Measurements from ENCODE around the gene TANC1.

DNA sequence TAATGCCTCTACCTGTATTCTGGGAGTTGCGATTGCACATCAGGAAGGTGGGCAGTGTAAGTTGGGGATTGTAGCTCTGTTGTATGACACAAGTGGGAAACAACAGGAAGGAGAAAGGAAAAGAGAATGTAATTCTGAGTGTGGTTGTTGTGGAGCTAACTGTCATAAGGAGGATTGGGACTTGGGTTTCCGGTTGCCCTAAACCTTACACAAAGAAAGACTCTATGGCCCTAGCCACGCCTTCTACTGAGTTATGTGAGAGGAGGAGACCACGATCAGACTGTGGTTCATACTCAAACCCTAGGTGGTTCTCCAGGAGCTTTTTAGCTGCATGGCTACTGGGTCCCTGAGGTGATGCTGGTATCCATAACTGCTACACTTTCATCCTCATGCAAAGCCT, 86.5 kb downstream of the TANC1 start:
- TF ChIP-seq, protein P1, sequence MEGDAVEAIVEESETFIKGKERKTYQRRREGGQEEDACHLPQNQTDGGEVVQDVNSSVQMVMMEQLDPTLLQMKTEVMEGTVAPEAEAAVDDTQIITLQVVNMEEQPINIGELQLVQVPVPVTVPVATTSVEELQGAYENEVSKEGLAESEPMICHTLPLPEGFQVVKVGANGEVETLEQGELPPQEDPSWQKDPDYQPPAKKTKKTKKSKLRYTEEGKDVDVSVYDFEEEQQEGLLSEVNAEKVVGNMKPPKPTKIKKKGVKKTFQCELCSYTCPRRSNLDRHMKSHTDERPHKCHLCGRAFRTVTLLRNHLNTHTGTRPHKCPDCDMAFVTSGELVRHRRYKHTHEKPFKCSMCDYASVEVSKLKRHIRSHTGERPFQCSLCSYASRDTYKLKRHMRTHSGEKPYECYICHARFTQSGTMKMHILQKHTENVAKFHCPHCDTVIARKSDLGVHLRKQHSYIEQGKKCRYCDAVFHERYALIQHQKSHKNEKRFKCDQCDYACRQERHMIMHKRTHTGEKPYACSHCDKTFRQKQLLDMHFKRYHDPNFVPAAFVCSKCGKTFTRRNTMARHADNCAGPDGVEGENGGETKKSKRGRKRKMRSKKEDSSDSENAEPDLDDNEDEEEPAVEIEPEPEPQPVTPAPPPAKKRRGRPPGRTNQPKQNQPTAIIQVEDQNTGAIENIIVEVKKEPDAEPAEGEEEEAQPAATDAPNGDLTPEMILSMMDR (conservative IDR thresholded peaks at IDR 0.05; ENCODE audit: low read depth in 2 of 2), result no peak
- TF ChIP-seq JUNB (IDR thresholded peaks at IDR 0.05; ENCODE audit: unreplicated experiment), result no peak
- TF ChIP-seq, protein P2, sequence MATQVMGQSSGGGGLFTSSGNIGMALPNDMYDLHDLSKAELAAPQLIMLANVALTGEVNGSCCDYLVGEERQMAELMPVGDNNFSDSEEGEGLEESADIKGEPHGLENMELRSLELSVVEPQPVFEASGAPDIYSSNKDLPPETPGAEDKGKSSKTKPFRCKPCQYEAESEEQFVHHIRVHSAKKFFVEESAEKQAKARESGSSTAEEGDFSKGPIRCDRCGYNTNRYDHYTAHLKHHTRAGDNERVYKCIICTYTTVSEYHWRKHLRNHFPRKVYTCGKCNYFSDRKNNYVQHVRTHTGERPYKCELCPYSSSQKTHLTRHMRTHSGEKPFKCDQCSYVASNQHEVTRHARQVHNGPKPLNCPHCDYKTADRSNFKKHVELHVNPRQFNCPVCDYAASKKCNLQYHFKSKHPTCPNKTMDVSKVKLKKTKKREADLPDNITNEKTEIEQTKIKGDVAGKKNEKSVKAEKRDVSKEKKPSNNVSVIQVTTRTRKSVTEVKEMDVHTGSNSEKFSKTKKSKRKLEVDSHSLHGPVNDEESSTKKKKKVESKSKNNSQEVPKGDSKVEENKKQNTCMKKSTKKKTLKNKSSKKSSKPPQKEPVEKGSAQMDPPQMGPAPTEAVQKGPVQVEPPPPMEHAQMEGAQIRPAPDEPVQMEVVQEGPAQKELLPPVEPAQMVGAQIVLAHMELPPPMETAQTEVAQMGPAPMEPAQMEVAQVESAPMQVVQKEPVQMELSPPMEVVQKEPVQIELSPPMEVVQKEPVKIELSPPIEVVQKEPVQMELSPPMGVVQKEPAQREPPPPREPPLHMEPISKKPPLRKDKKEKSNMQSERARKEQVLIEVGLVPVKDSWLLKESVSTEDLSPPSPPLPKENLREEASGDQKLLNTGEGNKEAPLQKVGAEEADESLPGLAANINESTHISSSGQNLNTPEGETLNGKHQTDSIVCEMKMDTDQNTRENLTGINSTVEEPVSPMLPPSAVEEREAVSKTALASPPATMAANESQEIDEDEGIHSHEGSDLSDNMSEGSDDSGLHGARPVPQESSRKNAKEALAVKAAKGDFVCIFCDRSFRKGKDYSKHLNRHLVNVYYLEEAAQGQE (IDR thresholded peaks at IDR 0.05; ENCODE audit: unreplicated experiment), result no peak
- no peak for TF ChIP-seq EZH2 (IDR thresholded peaks at IDR 0.05; ENCODE audit: low read depth, unreplicated experiment)
- no peak for TF ChIP-seq CREB1 (CRISPR knock-in tag; IDR thresholded peaks at IDR 0.05; ENCODE audit: low read depth)
- TF ChIP-seq EZH2phosphoT487 (IDR thresholded peaks at IDR 0.05; ENCODE audit: unreplicated experiment), result no peak
- no peak for TF ChIP-seq NANOG (IDR thresholded peaks at IDR 0.05; ENCODE audit: borderline replicate concordance)
- TF ChIP-seq POLR2AphosphoS5 (IDR thresholded peaks at IDR 0.05; ENCODE audit: low read depth), result no peak
- no peak for TF ChIP-seq ZNF114 (CRISPR knock-in tag; IDR thresholded peaks at IDR 0.05)
